Dendritic cell treated with granulocyte-macrophage colony-stimulating factor and Interleukin-4, amounts not matched to agents 40 ng/mL and 50 ng/mL, for 4 days (primary cell): ENCODE data around the gene ZNF311.
"Not testable (repeated sequence)": the region's sequence is repeated elsewhere in the genome, so short reads cannot be mapped to it uniquely, and the experiment has no call there.

Experiments
- H3K27ac Mint-ChIP-seq: one replicate; pipeline ENCODE4 v1.8.0; 2022; ENCODE audit warnings: mild to moderate bottlenecking, mixed read lengths
- H3K27me3 Mint-ChIP-seq: one replicate; pipeline ENCODE4 v1.8.0; 2022; ENCODE audit warnings: mild to moderate bottlenecking, mixed read lengths
- H3K36me3 Mint-ChIP-seq: one replicate; pipeline ENCODE4 v1.8.0; 2022; ENCODE audit warnings: low read depth, mixed read lengths
- H3K4me1 Mint-ChIP-seq: one replicate; pipeline ENCODE4 v1.8.0; 2022; ENCODE audit warnings: low read depth, mixed read lengths
- H3K4me3 Mint-ChIP-seq: one replicate; pipeline ENCODE4 v1.8.0; 2022; ENCODE audit warnings: mild to moderate bottlenecking, moderate library complexity, mixed read lengths
- H3K9me3 Mint-ChIP-seq: one replicate; pipeline ENCODE4 v1.8.0; 2022; ENCODE audit warnings: mixed read lengths
- intact Hi-C: fragments of 100-400 bp; cut with micrococcal nuclease; formaldehyde crosslinking; loops from one replicate; pipeline ENCODE4 v1.15.0; 2022

ZNF311 gene

DNA sequence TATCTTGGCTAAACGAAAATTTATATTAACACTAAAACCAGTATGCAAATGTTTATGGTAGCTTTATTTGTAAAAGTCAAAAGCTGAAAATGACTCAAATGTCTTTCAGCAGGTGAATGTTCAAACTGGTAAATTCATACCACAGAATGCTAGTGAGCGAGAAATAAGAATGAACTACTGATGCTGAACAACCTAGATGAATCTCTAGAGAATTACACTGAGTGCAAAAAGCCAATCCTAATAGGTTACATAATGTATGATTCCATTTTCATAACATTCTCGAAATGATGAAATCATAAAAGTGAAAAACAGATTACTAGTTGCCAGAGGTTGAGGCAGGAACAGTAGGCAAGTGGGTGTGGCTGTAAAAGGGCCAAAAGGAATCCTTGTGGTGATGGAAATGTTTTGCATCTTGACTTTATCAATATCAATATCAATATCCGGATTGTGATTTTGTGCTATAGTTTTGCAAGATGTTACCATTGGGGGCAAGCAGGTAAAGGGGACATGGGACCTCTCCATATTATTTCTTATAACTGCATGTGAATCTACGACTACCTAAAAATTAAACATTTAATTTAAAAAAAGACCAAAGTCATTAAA lies 26.1 kb downstream of the ZNF311 start:
- Mint-ChIP-seq H3K36me3 (no peaks in the 10 kb centered on the region), H3K27me3 (peaks cover 5% of the 10 kb centered on the region), H3K27ac (no peak overlapping the region), H3K4me3 (no peak overlapping the region), H3K9me3 (no peaks in the 10 kb centered on the region), H3K4me1 (peaks cover 38% of the 10 kb centered on the region)
- intact Hi-C loops: no loop called here

- no peaks in the 10 kb centered on the region for H3K36me3 Mint-ChIP-seq
- peaks cover 38% of the 10 kb centered on the region for H3K4me1 Mint-ChIP-seq
- intact Hi-C loops: no loop called here
- H3K9me3 Mint-ChIP-seq: no peaks in the 10 kb centered on the region
- peak overlapping the region; percentile 80 for H3K4me3 Mint-ChIP-seq
- peak overlapping the region; percentile 88 for H3K27ac Mint-ChIP-seq
- peaks cover 5% of the 10 kb centered on the region for H3K27me3 Mint-ChIP-seq
These were observed 27.0 kb downstream of the ZNF311 start for GRCh38 chr6:28978133-28978491.

- H3K27ac Mint-ChIP-seq: peak overlapping the region; percentile 88
- H3K36me3 Mint-ChIP-seq: no peaks in the 10 kb centered on the region
- peaks cover 38% of the 10 kb centered on the region for H3K4me1 Mint-ChIP-seq
- no peaks in the 10 kb centered on the region for H3K9me3 Mint-ChIP-seq
- peaks cover 5% of the 10 kb centered on the region for H3K27me3 Mint-ChIP-seq
- peak overlapping the region; percentile 80 for H3K4me3 Mint-ChIP-seq
- intact Hi-C loops: no loop called here
These were observed 27.6 kb downstream of the ZNF311 start for GRCh38 chr6:28977341-28978132.

- Mint-ChIP-seq H3K4me3 (no peak overlapping the region), H3K4me1 (peaks cover 38% of the 10 kb centered on the region), H3K27ac (peak overlapping the region; percentile 88), H3K36me3 (no peaks in the 10 kb centered on the region), H3K27me3 (peaks cover 6% of the 10 kb centered on the region), H3K9me3 (no peaks in the 10 kb centered on the region)
- intact Hi-C loops: no loop called here
These were observed 28.4 kb downstream of the ZNF311 start for GRCh38 chr6:28976677-28977076.

GRCh38 chr6:28974505-28974904 lies 30.6 kb downstream of the ZNF311 start:
- intact Hi-C loops: no loop called here
- peaks cover 3% of the 10 kb centered on the region for H3K9me3 Mint-ChIP-seq
- peaks cover 5% of the 10 kb centered on the region for H3K27me3 Mint-ChIP-seq
- no peak overlapping the region for H3K4me3 Mint-ChIP-seq
- H3K36me3 Mint-ChIP-seq: no peaks in the 10 kb centered on the region
- peaks cover 24% of the 10 kb centered on the region for H3K4me1 Mint-ChIP-seq
- H3K27ac Mint-ChIP-seq: no peak overlapping the region

GRCh38 chr6:28970056-28970455 lies 35.1 kb downstream of the ZNF311 start:
- H3K9me3 Mint-ChIP-seq: peaks cover 16% of the 10 kb centered on the region
- H3K27me3 Mint-ChIP-seq: peaks cover 14% of the 10 kb centered on the region
- H3K27ac Mint-ChIP-seq, H3K4me3 Mint-ChIP-seq, intact Hi-C loops, H3K36me3 Mint-ChIP-seq, H3K4me1 Mint-ChIP-seq: not testable (repeated sequence)

DNA sequence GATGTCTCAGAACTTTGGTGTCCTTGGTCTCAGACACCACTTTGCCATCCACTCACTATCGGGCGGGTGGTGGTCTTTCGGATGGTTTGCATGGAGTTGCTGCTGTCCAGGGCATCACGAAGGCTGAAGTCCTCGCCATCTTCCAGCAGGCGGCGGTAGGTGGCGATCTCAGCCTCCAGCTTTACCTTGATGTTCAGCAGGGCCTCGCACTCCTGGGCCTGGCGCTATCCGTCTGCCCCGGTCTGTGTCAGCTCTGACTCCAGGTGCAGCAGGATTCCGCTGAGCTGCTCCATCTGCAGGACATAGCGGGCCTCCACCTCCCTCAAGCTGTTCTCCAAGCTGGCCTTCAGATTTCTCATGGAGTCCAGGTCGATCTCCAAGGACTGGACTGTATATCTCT lies 36.0 kb downstream of the ZNF311 start:
- Mint-ChIP-seq H3K9me3 (peaks cover 16% of the 10 kb centered on the region), H3K4me3 (no peak overlapping the region), H3K4me1 (no peaks in the 10 kb centered on the region), H3K27me3 (peaks cover 15% of the 10 kb centered on the region), H3K36me3 (no peaks in the 10 kb centered on the region), H3K27ac (no peak overlapping the region)
- intact Hi-C loops: no loop called here

DNA sequence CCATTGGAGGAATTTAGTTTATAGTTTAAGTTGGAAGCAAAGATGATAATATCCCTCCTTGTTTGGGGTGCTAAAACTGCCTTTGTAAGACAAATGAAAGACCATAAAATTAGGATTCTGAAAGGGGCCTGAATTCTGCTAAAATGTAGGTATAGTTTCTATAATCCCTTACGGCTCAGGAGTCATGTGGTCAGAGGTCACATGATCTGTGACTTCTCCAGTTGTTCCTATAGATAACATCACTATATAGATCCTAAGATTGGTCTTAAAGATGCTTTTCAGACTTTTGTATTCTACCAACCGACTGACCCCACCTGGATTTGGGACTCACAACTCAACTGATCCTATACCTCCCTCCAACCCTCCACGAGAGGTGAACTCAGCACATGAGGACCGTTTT lies 36.6 kb downstream of the ZNF311 start:
- Mint-ChIP-seq H3K27ac (no peak overlapping the region), H3K27me3 (peaks cover 17% of the 10 kb centered on the region), H3K4me1 (no peaks in the 10 kb centered on the region), H3K9me3 (peaks cover 16% of the 10 kb centered on the region), H3K36me3 (no peaks in the 10 kb centered on the region), H3K4me3 (no peak overlapping the region)
- intact Hi-C loops: no loop called here

- peaks cover under 1% of the 10 kb centered on the region for H3K4me1 Mint-ChIP-seq
- H3K9me3 Mint-ChIP-seq: peaks cover 16% of the 10 kb centered on the region
- H3K27me3 Mint-ChIP-seq: peaks cover 21% of the 10 kb centered on the region
- no peak overlapping the region for H3K4me3 Mint-ChIP-seq
- H3K36me3 Mint-ChIP-seq: no peaks in the 10 kb centered on the region
- intact Hi-C loops: no loop called here
- no peak overlapping the region for H3K27ac Mint-ChIP-seq
These were observed 39.4 kb downstream of the ZNF311 start for GRCh38 chr6:28965706-28966105.

DNA sequence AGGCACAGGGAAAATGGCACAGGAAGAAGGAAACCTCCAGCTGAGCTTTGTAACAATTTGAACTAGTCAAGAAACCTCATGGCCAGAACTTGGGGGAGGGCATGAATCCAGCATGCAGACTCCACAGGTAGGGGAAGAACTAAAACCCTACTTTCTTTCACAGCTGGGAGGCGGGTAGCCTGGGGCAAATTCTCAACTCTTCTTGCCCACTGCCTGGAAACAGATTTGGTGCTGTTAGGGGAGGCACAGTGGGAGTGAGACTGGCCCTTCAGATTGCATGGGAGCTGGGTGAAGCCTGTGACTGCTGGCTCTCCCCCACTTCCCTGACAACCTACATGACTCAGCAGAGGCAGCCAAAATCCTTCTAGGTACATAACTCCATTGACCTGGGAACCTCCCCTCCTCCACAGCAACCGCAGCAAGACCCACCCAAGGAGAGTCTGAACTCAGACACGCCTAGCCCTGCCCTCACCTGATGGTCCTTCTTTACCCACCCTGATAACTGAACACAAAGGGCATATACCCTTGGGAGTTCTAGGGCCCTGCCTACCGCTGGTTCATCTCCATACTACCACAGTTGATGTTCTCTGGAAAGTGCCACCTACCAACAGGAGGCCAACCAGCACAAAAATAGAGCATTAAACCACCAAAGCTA lies 44.1 kb downstream of the ZNF311 start:
- intact Hi-C loops: no loop called here

GRCh38 chr6:28958561-28959243 lies 46.4 kb downstream of the ZNF311 start:
- H3K36me3 Mint-ChIP-seq, H3K27ac Mint-ChIP-seq, H3K9me3 Mint-ChIP-seq, H3K4me3 Mint-ChIP-seq: not testable (repeated sequence)
- Mint-ChIP-seq H3K27me3 (peaks cover 41% of the 10 kb centered on the region), H3K4me1 (peaks cover 11% of the 10 kb centered on the region)
- intact Hi-C loops: loop anchor here (10.0 kb wide), 1 partner anchor 256 kb away; no protein-coding TSS in a partner anchor

More for the DNA sequence above, 44.1 kb downstream of the ZNF311 start:
- H3K27ac Mint-ChIP-seq: no peak overlapping the region
- peaks cover 28% of the 10 kb centered on the region for H3K27me3 Mint-ChIP-seq
- H3K4me3 Mint-ChIP-seq: no peak overlapping the region
- peaks cover 6% of the 10 kb centered on the region for H3K4me1 Mint-ChIP-seq
- no peaks in the 10 kb centered on the region for H3K36me3 Mint-ChIP-seq
- no peaks in the 10 kb centered on the region for H3K9me3 Mint-ChIP-seq

- not testable (repeated sequence) for H3K4me3 Mint-ChIP-seq, H3K27ac Mint-ChIP-seq, H3K36me3 Mint-ChIP-seq, H3K9me3 Mint-ChIP-seq
- intact Hi-C loops: loop anchor here (10.0 kb wide), 1 partner anchor 257 kb away; no protein-coding TSS in a partner anchor
- Mint-ChIP-seq H3K4me1 (peaks cover 15% of the 10 kb centered on the region), H3K27me3 (peaks cover 46% of the 10 kb centered on the region)
These were observed 47.3 kb downstream of the ZNF311 start for GRCh38 chr6:28957795-28958314.

- H3K4me1 Mint-ChIP-seq: peaks cover 15% of the 10 kb centered on the region
- H3K4me3 Mint-ChIP-seq: no peak overlapping the region
- no peaks in the 10 kb centered on the region for H3K36me3 Mint-ChIP-seq
- H3K27ac Mint-ChIP-seq: no peak overlapping the region
- H3K9me3 Mint-ChIP-seq: no peaks in the 10 kb centered on the region
- intact Hi-C loops: loop anchor here (10.0 kb wide), 1 partner anchor 258 kb away; no protein-coding TSS in a partner anchor
- peaks cover 52% of the 10 kb centered on the region for H3K27me3 Mint-ChIP-seq
These were observed 48.8 kb downstream of the ZNF311 start for GRCh38 chr6:28956331-28956730.
